Fibroblast of lung (primary cell): ENCODE measurements around the gene KIF6. TPM values are rescaled to one million over a fixed set of nuclear protein-coding genes. Genes with fewer than 3 reads are reported as not detected.

Source experiments
- DNase-seq, 2 donors: peaks; one replicate each; pipeline versions ENCODE4 v3.0.0 to v3.0.0-alpha.2; 2010; ENCODE audit warnings: low read depth in 2 of 2
- H2AFZ ChIP-seq: 2 replicates; pipeline ENCODE4 v1.5.1; 2012; ENCODE audit warnings: low read length, control low read depth, inconsistent platforms
- H3K27ac ChIP-seq: 2 replicates; pipeline ENCODE4 v1.5.1; 2011; ENCODE audit warnings: low read length, control low read depth; ENCODE audit not compliant: insufficient read depth
- H3K27me3 ChIP-seq: 2 replicates; pipeline ENCODE4 v1.5.1; 2011; ENCODE audit warnings: mild to moderate bottlenecking, low read length; ENCODE audit not compliant: control insufficient read depth, insufficient read depth
- H3K36me3 ChIP-seq: 2 replicates; pipeline ENCODE4 v1.5.1; 2011; ENCODE audit warnings: low read length; ENCODE audit not compliant: control insufficient read depth, insufficient read depth
- H3K4me1 ChIP-seq: 2 replicates; pipeline ENCODE4 v1.5.1; 2011; ENCODE audit warnings: low read length; ENCODE audit not compliant: control insufficient read depth, insufficient read depth; ENCODE audit errors: extremely low read depth
- H3K4me2 ChIP-seq: 2 replicates; pipeline ENCODE4 v1.5.1; 2011; ENCODE audit warnings: low read length, control low read depth; ENCODE audit not compliant: insufficient read depth; ENCODE audit errors: extremely low read depth
- H3K4me3 ChIP-seq, 4 experiments: fragments of 200-600 bp in 1 of 4; sonication (generic) in 1 of 4; replicated peaks in 1 of 4; 2 replicates each; pipeline ENCODE4 v1.5.1; 2011 to 2016; ENCODE audit warnings: low read length in 4 of 4, low read depth in 3 of 4, mild to moderate bottlenecking in 3 of 4, control low read depth in 2 of 4, inconsistent platforms in 1 of 4, mixed read lengths in 1 of 4; ENCODE audit not compliant: insufficient read depth in 1 of 4; ENCODE audit errors: control extremely low read depth in 1 of 4
- H3K79me2 ChIP-seq: 2 replicates; pipeline ENCODE4 v1.5.1; 2012; ENCODE audit warnings: mild to moderate bottlenecking, low read length, inconsistent platforms; ENCODE audit not compliant: control insufficient read depth, insufficient read depth
- H3K9ac ChIP-seq: 2 replicates; pipeline ENCODE4 v1.5.1; 2011; ENCODE audit warnings: mild to moderate bottlenecking, low read length, control low read depth; ENCODE audit not compliant: insufficient read depth
- H3K9me3 ChIP-seq: 2 replicates; pipeline ENCODE4 v1.5.1; 2012; ENCODE audit warnings: low read depth, low read length; ENCODE audit not compliant: control insufficient read depth, insufficient read depth
- H4K20me1 ChIP-seq: 2 replicates; pipeline ENCODE4 v1.5.1; 2011; ENCODE audit warnings: low read length; ENCODE audit not compliant: control insufficient read depth, insufficient read depth; ENCODE audit errors: extremely low read depth
- CTCF ChIP-seq, 2 donors: IDR thresholded peaks in 1 of 2; conservative IDR thresholded peaks in 1 of 2; 1 replicate in 1 of 2; 2 replicates in 1 of 2; pipeline ENCODE4 v1.5.1; 2011 to 2012; ENCODE audit warnings: low read length in 2 of 2, control low read depth in 1 of 2, inconsistent platforms in 1 of 2, low read depth in 1 of 2, mild to moderate bottlenecking in 1 of 2
- EZH2 ChIP-seq: IDR thresholded peaks from 2 replicates; pipeline ENCODE4 v1.5.1; 2012; ENCODE audit warnings: low read length, control low read depth, mild to moderate bottlenecking; ENCODE audit errors: missing control alignments
- polyA plus RNA-seq, 2 donors: library from polyadenylated mRNA; depleted of rRNA in 1 of 2; stranded (reverse) in 1 of 2; unstranded in 1 of 2; fragments of >200 nt; gene quantifications; 2 replicates each; pipeline ENCODE4 v1.2.1, GENCODE V29; 2011 to 2012; ENCODE audit warnings: missing spikeins in 1 of 2
- total RNA-seq: library from RNA; depleted of rRNA; stranded (reverse); fragments of >200 nt; gene quantifications from 2 replicates; pipeline ENCODE4 v1.2.1, GENCODE V29; 2014

KIF6 gene
- total and polyA plus RNA-seq, 2 donors (not counting 1 experiment from before 2014, with no cell fraction given): 0.24 to 0.83 TPM

- Histone ChIP-seq H3K27ac (no peak overlapping the region), H3K36me3 (no peaks in the 10 kb centered on the region)
- TF ChIP-seq EZH2 (no peak), CTCF (conservative IDR thresholded peaks at IDR 0.05 in 1 of 2, IDR thresholded peaks at IDR 0.05 in 1 of 2; ENCODE audit: low read depth in 1 of 2, low read length in 2 of 2) (no peak)
Observed at GRCh38 chr6:39310542-39310941, 414.7 kb downstream of the KIF6 start.

GRCh38 chr6:39309942-39310531 is 415.2 kb downstream of the KIF6 start:
- Histone ChIP-seq H3K79me2 (no peaks in the 10 kb centered on the region), H3K9ac (no peak overlapping the region), H2AFZ (no peak overlapping the region), H3K27ac (no peak overlapping the region), H3K27me3 (peaks cover 19% of the 10 kb centered on the region), H3K9me3 (no peaks in the 10 kb centered on the region), H3K36me3 (no peaks in the 10 kb centered on the region), H3K4me2 (no peak overlapping the region), H4K20me1 (no peaks in the 10 kb centered on the region), H3K4me1 (no peaks in the 10 kb centered on the region), H3K4me3 (no peak overlapping the region)
- TF ChIP-seq CTCF (conservative IDR thresholded peaks at IDR 0.05 in 1 of 2, IDR thresholded peaks at IDR 0.05 in 1 of 2; ENCODE audit: low read depth in 1 of 2, low read length in 2 of 2) (peak; percentile 78 to 92), EZH2 (no peak)
- DNase-seq: peak; percentile 44 to 61

More at GRCh38 chr6:39310542-39310941, 414.7 kb downstream of the KIF6 start:
- no peak overlapping the region for H2AFZ ChIP-seq
- H3K4me3 ChIP-seq: no peak overlapping the region
- no peak overlapping the region for H3K4me2 ChIP-seq
- no peak overlapping the region for H3K9ac ChIP-seq
- no peaks in the 10 kb centered on the region for H3K4me1 ChIP-seq
- H3K79me2 ChIP-seq: no peaks in the 10 kb centered on the region
- no peak for DNase-seq
- H3K27me3 ChIP-seq: peaks cover 19% of the 10 kb centered on the region
- no peaks in the 10 kb centered on the region for H3K9me3 ChIP-seq
- H4K20me1 ChIP-seq: no peaks in the 10 kb centered on the region

- no peak overlapping the region for H3K27ac ChIP-seq
- no peak overlapping the region for H2AFZ ChIP-seq
- no peak overlapping the region for H3K4me3 ChIP-seq
- TF ChIP-seq CTCF (conservative IDR thresholded peaks at IDR 0.05 in 1 of 2, IDR thresholded peaks at IDR 0.05 in 1 of 2; ENCODE audit: low read depth in 1 of 2, low read length in 2 of 2): no peak
- no peak for TF ChIP-seq EZH2
- H4K20me1 ChIP-seq: no peaks in the 10 kb centered on the region
- no peaks in the 10 kb centered on the region for H3K79me2 ChIP-seq
- no peaks in the 10 kb centered on the region for H3K4me1 ChIP-seq
- H3K36me3 ChIP-seq: no peaks in the 10 kb centered on the region
- no peaks in the 10 kb centered on the region for H3K9me3 ChIP-seq
- no peak overlapping the region for H3K4me2 ChIP-seq
- DNase-seq: no peak
- H3K27me3 ChIP-seq: peaks cover under 1% of the 10 kb centered on the region
- no peak overlapping the region for H3K9ac ChIP-seq
Observed at GRCh38 chr6:39307462-39307861, 417.7 kb downstream of the KIF6 start.
